GM18951 (cell line): ENCODE results near the gene CHST13.

ENCODE experiments used
- POLR2A ChIP-seq: IDR thresholded peaks from 4 replicates; pipeline ENCODE4 v1.6.1; 2011; ENCODE audit warnings: mild to moderate bottlenecking; ENCODE audit not compliant: insufficient read length, insufficient read depth; ENCODE audit errors: extremely low read depth
- in situ Hi-C: fragments of 300-500 bp; cut with MboI; formaldehyde crosslinking; loops from one replicate; pipeline ENCODE4 v1.12.0; 2022; ENCODE audit warnings: low sequenced_read_pairs, mixed read lengths, inconsistent platforms; ENCODE audit not compliant: unreplicated experiment

The CHST13 gene

GRCh38 chr3:126540342-126540849 is 16.4 kb downstream of the CHST13 start:
- in situ Hi-C loops: no loop called here
- no peak for TF ChIP-seq POLR2A

DNA sequence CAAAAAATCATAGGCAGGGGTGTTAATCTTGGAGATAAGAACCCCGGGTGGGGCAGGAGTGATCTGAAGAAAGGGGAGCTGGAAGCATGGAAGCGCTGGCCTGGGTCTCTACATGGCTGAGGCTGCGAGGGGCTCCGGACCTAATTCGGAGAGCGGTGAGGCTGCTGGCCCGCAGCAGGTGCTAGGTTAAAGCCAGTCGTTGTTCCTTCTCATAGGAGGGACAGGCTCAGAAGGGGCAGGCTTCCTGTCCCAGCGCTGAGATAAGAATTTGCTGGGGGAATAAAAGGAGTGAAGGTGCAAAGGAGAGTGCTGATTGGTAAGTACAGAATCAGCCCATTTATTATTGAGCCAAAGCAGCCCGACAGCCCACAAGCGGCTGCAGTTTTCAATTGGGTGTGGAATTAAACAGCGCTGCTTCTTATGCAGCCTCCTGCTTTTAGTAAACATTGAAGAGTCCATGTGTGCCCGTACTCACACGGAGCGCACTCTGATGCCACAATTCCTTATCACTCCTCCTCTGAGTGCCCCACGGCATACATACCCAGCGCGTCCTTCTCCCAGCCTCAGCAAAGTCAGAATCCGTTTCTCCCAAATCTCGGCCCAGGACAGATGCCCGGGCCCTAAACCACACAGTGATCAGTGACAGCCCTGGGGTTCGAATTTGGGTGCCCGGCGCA is 17.1 kb downstream of the CHST13 start:
- in situ Hi-C loops: no loop called here
- TF ChIP-seq POLR2A: no peak

- in situ Hi-C loops: no loop called here
- TF ChIP-seq POLR2A: no peak
These were observed 17.8 kb downstream of the CHST13 start for GRCh38 chr3:126541628-126542339.

DNA sequence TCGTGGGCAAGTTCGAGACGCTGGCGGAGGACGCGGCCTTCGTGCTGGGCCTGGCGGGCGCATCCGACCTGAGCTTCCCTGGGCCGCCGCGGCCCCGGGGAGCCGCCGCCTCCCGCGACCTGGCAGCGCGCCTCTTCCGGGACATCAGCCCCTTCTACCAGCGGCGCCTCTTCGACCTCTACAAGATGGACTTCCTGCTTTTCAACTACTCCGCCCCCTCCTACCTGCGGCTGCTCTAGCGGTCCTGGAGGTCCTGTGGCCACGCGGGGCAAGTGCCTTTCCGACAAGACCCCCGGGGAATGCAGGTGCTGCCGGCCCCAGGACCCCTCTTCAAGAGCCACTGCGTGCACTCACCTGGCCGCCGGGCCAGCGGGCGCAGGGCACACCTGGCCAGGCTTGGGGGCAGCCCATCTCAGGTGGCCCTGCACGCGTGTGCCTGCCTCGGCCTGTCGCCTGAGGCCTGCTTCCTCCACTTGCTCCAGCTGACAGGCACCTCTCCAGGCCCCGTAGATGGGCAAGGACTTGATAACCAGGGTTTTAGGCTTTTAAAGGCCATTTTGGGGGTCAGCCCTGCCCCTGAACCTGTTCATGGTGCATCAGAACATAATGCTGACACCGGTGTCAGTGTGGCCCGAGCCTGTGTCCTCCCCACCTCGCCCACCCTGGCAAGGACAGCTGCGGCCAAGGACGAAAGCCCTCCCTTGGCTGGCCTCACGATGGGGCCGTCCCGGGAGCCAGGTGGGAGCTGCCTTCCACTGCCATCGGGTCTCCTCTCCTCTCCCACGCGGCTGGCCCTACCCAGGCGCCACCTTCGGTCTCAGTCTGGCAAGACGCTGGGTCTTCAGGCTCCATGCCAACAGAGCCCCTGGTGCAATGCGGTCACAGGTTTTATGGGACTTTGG is 18.6 kb downstream of the CHST13 start:
- in situ Hi-C loops: no loop called here
- TF ChIP-seq POLR2A: no peak

DNA sequence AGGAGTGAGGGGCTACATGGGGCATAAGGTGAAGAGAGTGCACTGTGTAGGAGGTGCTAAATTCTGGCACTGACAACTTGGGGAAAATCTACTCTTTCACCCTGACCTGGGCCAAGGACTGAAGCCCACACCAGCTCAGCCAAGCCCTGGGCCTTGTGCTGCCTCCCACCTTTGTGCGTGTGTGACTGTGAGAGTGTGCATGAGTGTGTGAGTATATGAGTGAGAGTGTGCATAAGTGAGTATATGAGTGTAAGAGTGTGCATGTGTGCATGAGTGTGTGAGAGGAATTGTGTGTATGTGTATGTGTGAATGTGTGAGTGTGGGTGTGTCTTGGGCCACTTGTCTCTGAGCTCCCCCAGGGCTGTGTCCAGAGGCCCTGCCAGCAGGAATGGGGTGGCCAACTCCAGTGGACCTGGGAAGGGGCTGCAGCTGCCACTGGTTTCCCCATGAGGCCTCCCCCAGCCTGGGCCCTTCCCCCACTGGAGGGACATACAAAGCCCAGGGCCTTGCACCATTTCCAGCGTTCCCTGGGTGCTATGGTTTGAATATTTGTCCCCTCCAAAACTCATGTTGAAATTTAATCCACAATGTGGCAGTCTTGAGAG is 19.6 kb downstream of the CHST13 start:
- in situ Hi-C loops: no loop called here
- TF ChIP-seq POLR2A: no peak

DNA sequence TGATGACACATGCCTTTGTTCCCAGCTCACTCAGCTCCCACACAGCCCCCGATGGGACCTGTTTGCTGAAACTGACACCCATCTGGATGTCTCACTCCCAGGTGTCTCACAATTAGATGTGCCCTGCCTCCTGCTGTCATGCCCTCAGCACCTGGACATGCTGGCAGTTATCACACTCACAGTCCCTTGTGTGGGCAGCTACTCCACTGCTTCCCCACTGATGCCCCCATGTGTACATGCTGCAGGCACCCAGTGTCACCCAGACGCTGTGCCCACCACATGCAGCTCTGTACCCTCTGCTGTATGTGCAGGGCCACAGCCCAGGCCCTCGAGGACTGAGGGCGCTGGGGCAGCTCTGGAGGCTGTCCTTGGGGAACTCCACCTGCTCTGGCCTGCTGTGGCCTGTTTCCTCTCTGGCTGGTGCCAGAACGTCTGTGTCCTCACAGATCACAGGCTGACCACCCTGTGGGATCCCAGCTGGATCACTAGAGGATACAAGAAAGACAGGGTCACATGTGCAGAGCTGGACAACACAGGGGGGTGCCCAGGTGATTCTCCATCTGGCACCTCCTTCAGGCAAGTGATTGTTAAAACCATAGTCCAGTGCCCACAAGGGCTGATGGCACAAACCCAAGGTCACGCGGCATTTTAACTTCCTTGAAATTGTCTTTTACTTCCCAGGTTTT is 20.8 kb downstream of the CHST13 start:
- in situ Hi-C loops: no loop called here
- no peak for TF ChIP-seq POLR2A

DNA sequence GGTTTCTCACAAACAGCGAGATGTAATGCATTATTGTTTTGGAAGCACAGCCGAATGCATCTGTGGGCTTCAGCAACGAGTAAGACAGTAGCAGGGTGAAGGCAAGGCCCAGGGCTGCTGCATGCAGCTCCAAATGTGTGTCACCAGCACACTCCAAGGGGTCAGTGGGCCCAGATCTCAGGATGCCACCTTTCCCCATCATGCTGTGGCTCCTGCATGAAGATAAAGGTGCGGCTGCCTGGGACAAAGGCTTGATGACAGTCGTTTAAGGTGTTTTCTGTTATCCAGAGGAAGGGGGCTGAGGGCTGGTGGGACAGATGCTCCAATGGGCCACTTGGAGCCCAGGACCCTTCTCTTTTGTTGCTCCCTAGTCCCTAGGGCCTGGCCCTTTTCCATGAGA is 21.6 kb downstream of the CHST13 start:
- in situ Hi-C loops: no loop called here
- TF ChIP-seq POLR2A: no peak

- in situ Hi-C loops: no loop called here
- no peak for TF ChIP-seq POLR2A
These were observed 22.1 kb downstream of the CHST13 start for GRCh38 chr3:126546013-126546412.

GRCh38 chr3:126546549-126547239 is 22.7 kb downstream of the CHST13 start:
- TF ChIP-seq POLR2A: no peak
- in situ Hi-C loops: no loop called here

DNA sequence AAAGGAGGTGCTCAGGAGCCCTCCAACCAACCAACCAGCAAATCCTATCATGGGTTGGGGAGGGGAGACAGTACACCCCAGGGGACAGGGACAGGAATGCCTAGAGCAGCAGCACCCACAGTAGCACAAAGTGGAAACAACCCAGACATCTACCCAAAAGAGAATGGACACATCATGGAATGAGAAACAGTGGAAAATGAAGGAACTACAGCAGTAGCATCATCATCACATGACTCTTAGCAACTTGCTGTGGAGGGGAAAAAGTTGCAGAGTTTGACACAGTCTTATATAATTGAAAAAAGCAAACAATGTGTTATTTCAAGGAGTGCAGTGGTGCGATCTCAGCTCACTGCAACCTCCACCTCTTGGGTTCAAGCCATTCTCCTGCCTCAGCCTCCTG is 23.8 kb downstream of the CHST13 start:
- in situ Hi-C loops: no loop called here

DNA sequence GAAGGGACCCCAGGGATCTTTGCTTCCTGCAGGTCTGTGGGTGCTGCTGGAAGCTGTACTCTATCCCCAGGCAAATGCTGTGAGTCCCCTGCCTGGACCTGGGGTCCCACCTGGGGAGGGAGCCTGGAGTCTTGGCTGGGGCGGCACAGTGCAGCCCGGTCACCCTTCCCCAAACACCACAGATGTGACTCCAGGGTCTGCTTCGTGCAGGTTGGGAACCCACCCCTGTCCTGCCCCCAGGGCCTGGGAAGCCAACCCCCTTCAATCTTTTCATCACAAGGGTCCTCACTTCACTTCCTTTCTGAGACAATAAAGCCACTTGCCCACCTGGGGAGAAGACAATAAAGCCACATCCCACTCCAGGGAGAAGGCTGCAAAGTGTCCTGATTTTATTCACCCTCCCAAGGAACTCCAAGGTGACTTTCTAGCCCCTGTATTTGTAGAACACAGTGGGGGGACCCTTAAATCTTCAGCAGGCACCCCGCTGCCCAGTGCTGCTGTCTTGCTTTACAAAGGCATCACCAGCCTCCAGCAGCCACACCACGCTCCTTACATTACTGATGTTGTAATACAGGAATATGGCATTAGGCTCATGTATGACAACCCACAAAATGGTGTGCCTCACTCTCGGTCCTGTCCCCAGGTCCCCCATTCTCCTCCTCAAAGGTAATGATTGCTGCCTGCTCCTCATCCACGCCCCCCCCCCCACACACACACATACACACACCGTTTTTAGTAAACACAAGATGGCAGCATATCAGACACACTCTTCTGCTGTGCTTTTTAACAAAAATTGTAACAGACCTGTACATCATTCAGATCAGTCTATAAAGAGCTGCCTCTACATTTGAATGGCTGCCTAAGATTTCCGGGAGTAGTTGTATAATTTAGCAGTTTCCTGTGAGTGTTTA is 24.9 kb downstream of the CHST13 start:
- no peak for TF ChIP-seq POLR2A
- in situ Hi-C loops: no loop called here

More for the DNA sequence above, 23.8 kb downstream of the CHST13 start:
- TF ChIP-seq POLR2A: no peak

- TF ChIP-seq POLR2A: no peak
- in situ Hi-C loops: no loop called here
These were observed 26.0 kb downstream of the CHST13 start for GRCh38 chr3:126549861-126550487.
